T follicular helper cell (primary cell): ENCODE data around the gene RPUSD3.

ENCODE experiments used
- DNase-seq: peaks from one replicate; pipeline ENCODE4 v3.0.0-alpha.2; 2020; ENCODE audit warnings: low read depth

RPUSD3 gene

DNA sequence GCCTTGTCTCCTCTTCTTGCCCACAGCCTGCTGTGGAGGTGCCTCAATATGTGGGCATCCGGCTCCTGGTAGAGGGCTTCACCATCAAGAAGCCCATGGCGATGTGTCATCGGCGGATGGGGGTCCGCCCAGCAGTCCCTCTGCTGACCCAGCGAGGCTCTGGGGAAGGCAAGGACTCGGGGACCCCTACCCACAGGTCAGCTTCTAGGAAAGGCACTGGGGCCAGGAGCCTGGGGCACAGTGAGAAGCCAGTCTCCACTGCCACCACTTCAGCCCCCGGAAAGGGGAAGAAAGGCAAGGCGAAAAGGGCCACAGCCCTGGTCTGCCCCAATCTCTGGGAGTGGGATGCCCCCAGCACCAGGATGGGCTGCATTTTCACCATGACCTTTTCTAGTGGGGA is 10.7 kb downstream of the RPUSD3 start:
- DNase-seq: no peak

DNA sequence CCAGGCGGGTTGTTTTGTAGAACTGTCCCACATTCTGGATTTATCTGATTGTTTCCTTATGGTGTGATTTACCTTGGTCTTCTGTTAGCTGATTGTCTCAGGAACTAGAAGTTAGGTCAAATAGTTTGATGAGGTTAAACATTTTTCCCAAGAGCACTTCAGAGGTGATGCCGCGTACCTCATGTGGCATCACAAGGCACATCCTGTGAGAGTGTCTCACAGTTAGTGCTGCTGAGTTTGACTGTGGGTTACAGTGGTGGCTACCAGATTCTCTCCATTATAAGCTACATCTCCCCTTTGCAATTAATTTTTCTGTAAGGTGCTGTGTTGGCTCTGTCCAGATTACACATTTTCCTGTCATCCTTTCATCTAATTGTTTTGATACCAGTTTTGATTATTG is 12.6 kb downstream of the RPUSD3 start:
- DNase-seq: no peak

DNA sequence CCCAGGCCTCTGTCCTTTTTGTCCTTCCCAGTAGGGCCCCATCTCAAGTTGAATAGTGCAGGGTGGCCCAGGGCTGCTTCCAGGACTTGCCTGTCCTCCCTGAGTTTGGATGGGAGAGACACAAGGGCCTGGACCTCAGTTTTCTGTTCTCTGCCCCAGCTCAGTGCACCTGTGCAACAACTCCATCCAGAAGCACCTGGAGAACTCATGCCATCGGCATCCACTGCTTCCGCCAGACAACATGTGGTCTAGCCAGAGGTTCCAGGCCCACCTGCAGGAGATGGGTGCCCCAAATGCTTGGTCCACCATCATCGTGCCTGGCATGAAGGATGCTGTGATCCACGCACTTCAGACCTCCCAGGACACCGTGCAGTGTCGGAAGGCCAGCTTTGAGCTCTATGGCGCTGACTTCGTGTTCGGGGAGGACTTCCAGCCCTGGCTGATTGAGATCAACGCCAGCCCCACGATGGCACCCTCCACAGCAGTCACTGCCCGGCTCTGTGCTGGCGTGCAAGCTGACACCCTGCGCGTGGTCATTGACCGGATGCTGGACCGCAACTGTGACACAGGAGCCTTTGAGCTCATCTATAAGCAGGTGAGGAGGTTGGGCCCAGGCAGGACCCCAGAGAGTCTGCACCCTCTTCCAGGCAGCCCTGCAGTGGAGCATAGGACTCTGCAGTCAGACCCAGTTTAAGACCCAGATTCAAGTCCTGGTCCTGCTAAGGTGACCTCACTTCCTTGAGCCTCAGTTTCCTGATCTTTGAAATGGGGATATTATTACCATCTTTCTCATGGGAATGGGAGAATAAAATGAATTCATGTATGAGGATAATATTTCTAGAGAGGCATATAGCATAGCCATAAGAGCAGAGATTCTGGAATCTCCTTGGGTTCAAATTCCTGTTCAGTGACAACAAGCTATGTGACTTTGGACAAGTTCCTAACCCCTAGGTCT is 14.7 kb downstream of the RPUSD3 start:
- no peak for DNase-seq

DNA sequence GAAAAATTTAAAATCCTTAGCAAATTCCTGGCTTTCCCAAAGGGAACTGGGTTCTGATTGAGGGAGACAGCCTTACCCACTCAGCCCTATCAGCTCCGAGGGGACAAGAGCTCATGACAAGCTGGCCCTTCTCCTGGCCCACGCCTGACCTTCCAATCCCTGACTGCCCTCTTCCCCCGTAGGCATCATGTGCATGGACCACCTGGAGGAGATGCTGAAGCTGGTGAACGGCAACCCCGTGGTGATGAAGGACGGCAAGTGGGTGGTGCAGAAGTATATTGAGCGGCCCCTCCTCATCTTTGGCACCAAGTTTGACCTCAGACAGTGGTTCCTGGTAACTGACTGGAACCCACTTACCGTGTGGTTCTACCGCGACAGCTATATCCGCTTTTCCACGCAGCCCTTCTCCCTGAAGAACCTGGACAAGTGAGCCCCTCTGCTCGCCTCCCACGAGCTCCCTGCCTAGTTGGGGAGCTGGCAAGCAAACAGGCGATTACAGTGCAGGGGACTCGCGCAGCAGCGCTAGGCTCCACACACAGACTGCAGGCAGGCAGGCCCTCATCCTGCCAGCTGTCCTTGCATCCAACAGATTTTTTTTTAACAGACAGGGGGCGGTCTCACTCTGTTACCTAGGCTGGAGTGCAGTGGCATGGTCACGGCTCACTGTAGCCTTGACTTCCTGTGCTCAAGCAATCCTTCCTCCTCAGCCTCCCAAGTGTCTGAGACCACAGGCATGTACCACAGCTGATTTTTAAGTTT is 16.8 kb downstream of the RPUSD3 start:
- DNase-seq: no peak

DNA sequence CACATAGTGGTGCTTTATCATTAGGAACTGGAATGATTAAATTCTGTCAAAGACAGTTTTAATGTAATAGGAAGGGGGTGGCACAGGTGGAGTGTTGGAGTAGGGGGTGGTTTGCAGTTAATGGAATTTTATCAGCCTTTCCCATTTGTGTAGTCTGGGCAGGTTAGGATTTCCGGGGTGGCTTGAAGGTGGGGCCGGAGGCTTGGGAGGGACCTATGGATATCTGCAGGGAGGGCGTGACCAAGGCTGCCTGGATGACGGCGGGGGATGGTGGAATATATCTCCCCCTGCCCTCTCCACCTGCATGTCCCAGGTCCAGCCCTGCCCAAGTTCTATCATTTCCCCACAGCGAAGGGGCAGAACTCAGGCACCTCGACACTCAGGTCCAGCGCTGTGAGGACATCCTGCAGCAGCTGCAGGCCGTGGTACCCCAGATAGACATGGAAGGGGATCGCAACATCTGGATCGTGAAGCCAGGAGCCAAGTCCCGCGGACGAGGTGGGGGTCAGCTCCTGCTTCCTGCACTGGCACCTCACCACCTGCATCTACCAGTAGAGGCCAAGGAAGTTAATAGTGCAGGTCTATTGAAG is 18.3 kb downstream of the RPUSD3 start:
- DNase-seq: no peak

DNA sequence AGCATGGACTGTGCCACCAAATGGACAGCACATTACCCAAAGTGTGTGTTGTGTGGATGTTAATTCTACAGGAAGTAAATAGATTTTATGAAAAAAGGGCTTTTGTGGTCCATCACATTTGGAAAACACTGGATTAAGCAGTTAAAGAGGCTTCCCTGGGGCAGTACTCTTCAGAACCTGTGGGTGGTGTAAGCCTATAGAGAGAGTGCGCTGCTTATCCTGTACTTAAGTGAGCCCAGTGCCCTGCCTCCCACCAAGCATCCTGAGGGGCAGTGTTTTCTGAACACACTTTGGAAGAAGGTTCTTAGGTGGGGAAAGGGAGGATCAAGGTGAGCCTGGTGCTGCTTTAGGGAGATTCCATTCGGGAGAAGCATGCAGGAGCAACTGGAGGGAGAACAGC is 22.9 kb downstream of the RPUSD3 start:
- no peak for DNase-seq

DNA sequence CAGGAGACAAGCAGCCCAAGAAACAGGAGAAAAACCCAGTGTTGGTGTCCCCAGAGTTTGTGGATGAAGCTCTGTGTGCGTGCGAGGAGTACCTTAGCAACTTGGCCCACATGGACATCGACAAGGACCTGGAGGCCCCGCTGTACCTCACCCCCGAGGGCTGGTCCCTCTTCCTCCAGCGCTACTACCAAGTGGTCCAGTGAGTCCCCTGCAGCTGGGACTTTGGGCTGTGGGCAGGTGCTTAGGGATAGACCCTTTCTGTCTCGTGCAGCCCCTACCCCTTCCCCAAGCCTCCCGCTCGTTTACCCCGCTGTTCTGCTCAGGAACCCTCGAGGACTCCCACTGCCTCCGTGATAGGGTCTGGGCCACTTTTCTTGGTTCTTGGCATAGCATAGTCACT is 23.3 kb downstream of the RPUSD3 start:
- DNase-seq: no peak

DNA sequence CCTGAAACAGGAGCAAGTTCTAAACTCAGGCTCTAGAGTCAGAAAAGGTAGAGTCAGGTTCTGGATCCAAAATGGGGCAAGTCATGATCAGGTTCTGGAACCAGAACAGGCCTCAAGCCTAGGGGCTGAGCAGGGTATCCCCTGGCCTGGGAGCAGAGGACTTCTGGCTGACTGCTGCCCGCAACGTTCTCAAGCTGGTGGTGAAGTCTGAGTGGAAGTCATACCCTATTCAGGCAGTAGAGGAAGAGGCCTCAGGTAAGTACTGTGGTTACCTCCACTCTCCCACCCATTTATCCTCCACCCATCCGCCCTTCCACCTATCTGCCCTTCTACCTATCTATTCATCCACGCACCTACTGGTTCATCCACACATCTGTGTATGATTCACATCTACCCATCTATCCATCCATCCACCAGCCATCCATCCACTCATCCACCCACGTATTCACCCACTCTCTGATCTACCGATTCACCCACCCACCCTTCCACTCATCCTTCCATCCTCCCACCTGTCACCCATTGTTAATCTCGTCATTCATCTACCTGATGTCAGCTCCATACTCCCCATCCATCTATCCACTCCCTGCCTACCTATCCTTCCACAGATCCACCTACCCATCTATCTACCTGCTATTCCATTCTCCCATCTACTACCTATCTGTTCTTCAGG is 25.0 kb downstream of the RPUSD3 start:
- DNase-seq: no peak

DNA sequence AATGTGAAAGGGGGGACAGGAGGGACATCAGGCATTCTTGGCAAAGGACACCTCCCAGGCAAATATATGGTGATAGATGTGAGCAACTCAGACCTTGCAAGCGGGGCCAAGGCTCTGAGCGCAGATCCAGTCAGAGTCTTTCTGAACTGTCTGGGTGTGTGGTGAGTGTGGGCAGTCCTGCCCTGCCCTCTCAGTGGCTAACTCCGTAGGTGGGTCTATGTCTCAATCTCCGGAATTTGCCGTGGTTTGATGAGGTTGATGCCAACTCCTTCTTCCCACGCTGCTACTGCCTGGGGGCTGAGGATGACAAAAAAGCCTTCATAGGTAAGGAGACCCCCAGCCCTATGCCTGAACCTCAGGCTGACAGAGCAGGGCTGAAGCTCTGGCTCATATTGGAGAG is 26.4 kb downstream of the RPUSD3 start:
- DNase-seq: no peak

DNA sequence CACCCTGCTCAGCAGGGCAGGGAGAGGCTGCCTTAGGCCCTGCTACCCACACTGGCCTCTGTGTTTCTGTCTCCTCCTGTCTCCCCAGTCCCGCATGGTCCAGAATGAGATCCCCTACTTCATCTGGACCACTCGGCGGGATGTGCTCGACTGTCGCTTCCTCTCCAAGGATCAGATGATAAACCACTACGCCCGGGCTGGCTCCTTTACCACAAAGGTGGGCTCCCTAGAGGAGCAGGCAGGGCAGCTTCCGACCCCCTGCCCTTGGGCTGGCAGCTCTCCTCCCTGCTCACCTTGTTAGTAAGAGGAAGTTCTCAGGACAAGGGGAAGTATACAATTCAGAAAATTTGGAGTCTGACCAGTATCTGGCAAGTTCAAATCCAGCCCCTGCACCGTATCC is 27.8 kb downstream of the RPUSD3 start:
- no peak for DNase-seq

DNA sequence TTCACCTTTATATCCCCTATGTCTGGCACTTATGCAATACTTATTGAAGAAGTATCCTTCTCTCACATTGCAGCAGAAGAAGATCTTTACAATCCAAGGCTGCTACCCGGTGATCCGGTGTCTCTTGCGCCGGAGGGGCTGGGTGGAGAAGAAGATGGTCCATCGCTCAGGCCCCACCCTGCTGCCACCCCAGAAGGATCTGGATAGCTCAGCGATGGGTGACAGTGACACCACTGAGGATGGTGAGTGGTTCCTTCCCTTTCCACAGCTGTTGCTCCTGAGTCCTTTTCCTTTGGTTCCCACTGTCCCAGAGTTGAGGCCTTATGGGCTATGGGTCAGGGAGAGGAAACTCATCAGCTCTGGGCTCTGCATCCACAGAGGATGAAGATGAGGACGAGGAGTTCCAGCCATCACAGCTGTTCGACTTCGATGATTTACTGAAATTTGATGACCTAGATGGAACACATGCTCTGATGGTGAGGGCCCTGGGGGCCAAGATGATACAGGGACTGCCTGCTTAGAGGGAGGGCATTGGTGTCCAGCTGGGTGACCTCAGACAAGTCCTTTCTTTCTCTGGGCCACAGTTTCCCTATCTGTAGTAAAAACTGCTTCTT is 30.8 kb downstream of the RPUSD3 start:
- DNase-seq: no peak

DNA sequence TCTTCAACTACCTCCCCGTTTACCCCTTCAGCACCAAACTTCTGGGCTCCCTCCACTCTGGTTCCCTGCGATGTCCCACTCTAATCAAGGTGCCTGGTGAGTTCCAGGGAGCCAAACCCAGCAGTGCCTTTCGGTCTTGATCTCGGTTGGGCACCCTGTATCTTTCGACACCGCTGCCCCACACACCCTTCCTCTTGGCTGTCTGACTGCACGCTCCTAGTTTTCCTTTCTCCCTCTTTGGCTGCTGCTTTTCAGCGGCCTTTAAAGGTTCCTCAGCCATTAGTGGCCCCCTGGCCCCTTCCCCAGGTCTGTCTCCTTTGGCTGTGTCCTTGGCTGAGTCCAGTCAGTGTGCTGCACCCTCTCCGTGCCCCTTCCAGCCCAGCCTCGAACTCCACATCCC is 33.0 kb downstream of the RPUSD3 start:
- DNase-seq: no peak

DNA sequence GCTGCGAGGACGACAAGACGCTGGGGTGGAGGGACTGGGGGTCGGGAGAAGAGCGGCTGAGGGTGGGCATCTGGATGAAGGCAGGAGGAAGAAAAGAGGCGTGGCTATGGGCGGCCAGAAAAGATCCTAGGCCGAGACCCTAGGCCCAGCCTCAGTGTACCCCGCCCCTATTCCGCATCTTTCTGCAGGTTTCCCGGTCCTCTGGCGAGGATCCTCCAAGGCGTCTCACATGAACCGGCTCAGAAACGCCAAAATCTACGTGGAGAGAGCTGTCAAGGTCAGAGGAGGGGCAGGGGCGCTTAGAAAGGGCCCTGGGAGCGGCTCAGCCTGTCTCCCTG is 33.4 kb downstream of the RPUSD3 start:
- DNase-seq: no peak

DNA sequence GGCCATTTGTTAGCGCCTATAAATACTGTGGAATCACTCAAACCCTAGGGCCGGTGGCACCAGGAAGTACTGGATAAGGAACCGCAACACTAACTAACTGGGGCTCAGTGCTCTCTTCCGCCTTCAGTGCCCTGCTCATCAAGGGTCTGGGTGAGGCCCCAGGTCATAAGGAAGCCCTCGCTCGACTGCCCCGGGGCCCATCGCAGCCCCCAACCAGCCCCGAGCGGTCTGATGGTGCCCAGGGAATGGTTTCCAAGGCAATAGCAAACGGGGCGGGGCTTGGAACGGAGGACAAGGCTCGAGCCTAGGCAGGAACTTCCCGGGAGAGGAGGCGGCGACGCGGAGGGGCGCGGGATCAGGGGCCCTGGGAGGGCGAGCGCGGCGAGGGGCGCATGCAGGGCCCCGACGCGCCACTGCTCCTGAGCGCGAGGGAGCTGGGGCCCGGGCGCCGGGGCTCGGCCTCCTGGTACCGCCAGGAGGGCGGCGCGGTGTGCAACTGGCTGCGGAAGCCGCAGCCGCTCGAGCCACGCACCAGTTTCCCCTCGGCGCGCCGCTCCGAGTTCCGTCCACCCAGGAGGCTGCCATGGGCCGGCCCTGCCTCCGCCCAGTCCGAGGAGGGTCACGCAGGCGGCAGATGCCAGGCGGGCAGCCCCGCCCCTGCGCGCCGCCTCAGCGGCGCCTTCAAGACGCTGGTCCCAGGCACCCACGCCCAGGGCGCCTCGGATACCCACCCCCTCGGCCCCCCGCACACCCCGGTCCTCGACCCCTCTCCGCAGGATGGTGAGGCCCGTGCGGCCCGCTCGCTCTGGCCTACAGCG is 34.0 kb downstream of the RPUSD3 start, which contains the start of gene TTLL3:
Gene TTLL3, plus strand, starts transcription at position 648 of the 818 bp plus-strand sequence. CDS start 400 bp downstream, outside the sequence.
- DNase-seq: peak; percentile 20

DNA sequence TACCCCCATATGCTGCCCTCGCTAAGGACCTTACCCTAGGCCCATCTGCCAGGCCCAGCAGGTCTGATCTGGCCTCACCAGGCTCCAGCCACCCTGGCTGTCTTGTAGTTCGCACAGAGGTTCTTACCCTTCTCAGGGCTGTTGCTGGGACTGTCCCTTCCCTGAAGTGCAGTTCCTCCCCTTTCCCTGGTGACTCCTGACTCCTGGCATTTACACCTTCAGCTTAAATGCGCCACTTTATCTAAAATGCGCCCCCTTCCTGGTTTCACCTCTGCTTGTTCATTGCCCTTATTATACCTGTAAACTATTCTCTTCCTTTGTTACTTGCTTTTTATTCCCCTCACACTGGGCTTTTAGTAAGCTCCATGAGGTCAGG is 34.6 kb downstream of the RPUSD3 start:
- no peak for DNase-seq

DNA sequence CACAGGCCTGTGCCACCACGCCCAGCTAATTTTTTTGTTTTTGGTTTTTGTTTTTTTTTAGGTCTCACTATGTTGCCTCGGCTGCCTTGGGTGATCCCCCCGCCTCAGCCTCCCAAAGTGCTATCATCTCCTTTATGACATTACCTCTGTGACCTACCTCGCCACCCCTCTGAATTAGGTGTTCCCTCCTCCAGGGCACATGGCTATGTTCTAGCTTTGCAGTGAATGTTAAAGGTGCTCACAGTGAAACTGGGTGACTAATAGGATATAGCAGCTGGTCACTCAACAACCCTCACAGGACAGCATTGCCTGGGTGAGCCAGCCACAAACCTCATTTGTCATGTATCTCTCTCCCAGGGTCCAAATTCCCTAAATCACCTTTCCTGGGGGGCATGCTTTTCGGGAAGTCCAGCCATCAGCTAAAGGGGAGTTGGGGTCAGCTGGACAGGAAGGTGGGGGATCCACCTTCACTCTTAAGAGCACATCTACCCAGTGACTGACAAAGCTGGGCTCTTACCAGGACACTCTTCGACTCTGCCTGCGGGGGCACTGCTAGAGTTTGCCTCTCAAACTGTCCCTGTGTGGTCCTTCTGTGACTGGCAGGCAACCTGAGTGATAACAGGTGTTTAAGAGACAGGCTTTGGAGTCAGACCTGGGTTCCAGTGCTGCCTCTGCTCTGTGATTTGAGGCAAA is 35.3 kb downstream of the RPUSD3 start:
- DNase-seq: peak; percentile 24

DNA sequence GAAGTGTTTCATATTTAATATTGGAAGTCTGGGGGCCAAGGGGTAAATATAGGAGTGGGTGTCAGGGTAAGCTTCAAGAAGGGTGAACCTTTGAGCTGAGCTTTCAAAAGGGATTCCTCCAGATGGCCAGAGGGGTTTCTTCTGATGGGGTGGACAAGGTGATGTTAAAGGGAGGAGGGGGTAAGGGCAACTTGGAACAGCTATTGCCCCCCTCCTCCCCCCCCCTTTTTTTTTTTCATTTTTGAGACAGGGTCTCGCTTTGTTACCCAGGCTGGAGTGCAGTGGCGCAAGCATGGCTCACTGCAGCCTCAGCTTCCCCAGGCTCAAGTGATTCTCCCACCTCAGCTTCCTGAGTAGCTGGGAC is 35.8 kb downstream of the RPUSD3 start:
- no peak for DNase-seq

DNA sequence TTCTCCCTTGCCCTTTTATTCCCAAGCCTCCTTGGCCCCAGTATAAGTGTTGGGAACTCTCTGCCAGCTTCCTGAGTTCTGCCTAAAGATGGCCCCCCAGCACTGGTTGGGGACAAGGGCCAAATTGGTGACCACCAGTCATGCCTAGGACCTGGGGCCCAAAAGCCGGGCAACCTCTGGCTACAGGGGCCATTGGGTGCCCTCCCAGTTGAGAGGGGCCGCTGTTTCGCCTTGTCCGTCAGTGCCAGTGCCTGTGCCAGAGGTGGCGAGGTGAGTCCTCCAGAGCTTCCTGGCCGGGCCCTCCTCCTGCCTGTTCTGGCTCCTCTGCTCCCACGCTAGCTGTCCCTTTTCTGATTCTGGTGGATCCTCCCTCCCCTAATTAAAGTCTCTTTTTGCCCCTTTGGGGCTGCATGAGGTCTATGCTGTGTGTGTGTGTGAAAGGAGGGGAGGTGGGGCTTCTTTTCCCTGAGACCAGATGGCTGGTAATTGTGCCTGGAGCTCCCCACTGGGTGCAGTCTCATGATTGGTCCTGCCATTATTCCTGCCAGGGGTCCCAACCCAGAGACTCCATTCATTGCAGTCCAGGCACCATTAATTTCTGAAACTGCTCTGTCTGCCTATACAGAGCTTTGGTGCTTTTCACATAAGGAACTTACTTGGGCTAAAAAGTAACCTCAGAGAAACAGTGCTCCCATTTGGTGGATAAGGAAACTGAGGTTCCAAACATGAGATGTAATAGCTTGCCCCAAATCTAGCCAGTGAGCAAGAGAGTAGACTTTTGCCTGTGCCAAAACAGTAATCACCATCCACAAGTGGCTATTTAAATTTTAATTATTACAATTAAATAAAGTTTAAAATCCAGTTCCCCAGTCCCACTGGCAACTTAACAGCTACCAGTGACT is 36.9 kb downstream of the RPUSD3 start:
- no peak for DNase-seq

DNA sequence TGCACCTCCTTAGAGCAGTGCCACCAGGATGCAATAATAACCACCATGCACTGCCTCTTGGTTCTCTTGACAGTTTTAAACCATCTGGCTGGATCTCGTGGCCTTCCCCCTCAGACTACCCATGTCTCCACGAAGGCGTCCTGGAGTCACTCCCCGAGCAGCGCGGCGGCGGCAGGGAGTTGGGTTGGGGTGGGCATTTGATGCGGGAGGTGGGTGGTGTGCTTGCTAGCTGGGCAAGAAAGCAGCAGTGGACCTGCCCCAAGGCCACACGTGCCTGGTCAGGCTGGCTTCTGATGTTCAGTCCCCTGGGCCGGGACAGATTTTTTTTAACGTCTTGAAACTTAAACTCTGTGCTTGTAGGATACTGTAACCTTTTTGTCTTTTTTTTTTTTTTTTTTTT is 37.7 kb downstream of the RPUSD3 start:
- DNase-seq: no peak
